Stimulated activated CD4-positive, alpha-beta T cell treated with anti-CD3 and anti-CD28 coated beads, TNF-alpha, amount 100 ng/mL, for 1 hour (primary cell): Measurements from ENCODE around the gene VIPR2.
"Not testable (repeated sequence)": the region's sequence is repeated elsewhere in the genome, so short reads cannot be mapped to it uniquely, and the experiment has no call there.

ENCODE experiments used
- DNase-seq, 3 donors: peaks; one replicate each; pipeline ENCODE4 v3.0.0-alpha.2; 2020; ENCODE audit warnings: low read depth in 3 of 3, low spot score in 1 of 3

VIPR2 gene

DNA sequence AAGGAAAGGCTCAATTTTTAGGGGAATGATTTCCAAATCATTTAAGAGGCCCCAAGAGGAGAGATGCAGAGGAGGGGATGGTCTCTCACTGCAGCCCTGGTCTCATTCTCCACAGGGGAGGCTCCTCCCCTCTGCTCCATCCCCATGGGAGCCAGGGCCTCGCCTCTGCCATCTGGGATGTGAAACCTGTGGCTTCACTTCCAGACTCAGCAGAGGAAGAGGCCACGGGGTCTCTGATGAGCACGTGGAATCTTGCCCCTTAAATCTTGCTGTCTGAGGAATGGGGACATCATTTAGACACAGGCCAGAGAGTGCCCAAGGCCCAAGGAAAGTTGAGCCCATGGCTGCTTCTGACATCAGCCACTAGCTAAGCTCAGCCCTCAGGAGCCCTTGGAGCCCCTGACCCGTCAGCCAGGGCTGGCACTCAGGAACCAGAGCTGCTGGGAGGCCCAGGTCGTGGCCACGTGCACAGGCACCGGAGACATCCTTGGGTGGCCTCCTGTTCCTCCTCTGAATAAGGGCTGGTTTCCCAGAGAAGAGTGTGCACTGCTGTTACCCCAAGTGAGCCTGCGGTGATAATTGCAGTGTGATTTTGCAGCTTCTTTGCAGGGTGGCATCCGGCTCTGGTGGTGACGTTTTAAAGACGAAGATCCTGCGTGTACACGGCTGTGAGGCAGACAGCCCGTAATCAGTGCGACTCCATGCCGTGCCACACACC is 50.5 kb downstream of the VIPR2 start:
- DNase-seq = no peak

DNA sequence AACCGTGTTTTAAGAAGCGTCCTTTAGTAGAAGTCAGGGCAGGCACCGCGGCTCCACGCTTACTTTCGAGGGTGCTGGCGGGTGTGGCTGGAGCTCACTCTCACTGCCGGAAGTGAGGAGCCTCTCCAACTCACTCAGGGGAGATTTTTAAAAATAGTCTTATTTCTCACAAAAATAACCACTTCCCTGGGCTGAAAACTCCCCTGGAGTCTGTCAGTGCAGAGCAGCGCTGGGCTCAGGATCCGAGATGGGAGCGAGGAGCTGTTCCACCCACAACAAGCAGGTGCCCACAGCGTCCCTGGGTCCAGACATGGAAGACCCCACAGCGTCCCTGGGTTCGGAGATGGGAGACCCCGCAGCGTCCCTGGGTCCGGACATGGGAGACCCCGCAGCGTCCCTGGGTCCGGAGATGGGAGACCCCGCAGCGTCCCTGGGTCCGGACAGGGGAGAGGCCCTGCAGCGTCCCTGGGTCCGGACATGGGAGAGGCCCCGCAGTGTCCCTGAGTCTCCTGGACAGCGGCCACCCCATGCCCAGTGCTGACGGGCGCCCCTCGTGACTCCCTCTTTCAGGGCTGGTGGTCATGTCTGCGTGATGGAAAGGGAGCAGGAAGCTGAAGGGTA is 51.2 kb downstream of the VIPR2 start:
- no peak for DNase-seq

DNA sequence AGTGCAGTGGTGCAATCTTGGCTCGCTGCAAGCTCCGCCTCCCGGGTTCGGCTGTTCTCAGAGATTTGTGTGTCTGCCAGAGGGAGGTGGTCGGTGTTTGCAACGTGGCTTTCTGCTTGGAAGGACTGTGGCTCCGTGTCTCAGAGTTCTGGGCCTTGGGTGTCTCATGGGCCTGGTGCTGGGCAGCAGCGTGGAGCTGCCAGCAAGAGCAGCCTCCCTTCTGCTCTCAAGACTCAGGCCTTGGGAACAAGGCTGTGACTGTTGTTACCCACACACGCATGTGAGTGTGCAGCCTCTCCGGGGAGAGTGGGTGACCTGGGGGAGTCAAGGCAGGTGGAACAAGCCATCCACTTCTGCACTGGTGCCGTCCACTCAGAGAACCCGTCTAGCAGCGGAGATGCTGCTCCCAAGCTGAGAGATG is 52.0 kb downstream of the VIPR2 start:
- no peak for DNase-seq

DNA sequence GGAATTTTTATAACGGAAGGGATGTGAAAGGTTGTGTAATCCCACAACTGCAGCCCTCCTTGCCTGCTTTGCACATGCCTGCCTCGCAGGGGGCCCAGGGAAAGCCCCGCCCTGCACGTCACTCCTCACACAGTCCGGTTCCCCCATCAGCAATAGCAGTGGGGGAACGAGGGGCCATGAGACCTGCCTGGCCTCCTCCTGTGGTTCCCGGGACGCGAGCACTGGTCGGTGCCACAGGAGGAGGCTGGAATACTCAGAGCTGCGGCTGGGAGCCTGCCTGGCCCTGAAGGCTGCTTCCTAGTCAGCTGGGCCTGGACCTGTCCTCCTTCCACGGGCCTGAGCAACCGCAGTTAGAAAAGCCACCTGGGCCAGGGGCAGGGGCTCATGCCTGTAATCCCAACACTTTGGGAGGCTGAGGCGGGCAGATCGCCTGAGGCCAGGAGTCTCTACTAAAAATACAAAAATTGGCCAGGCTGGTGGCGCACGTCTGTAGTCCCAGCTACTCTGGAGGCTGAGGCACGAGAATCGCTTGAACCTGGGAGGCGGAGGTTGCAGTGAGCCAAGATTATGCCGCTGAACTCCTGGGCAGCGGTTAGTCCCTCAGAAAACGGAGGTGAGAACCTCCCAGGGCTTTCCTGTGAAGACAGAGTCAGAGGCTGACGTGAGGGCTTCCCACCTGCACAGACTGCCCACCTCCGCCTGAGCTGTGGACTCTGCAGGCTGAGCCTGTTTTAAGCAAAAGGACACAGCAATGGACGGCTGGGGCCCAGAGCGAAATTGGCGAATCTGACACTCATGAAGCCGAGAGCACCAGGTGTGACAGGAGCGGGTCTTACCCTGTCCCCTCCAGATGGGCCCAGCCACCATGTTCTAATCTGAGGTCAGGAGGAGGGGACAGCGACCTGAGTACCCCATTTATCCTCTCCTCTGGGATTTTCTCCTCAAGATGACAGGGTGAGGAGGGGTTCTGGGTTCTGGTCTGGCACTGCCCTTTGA is 52.9 kb downstream of the VIPR2 start:
- DNase-seq = no peak

DNA sequence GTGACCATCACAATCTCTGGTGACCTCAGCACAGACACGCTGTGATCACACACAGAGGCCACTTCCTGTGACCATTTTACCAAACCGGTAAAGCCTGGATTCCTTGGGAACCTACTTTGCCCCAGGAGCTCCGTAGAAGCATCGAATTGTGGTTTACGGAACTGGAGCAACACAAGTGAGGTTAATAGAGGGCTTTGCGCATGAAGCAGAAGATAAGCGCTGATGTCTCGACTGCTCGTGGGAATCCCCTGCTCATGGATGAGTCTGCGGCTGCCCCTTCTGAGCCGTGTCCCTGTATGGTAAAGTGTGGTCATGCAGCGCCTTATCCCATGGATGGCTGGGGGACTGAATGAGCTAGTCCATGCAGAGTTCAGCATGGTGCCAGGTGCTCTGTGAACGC is 53.6 kb downstream of the VIPR2 start:
- no peak for DNase-seq

DNA sequence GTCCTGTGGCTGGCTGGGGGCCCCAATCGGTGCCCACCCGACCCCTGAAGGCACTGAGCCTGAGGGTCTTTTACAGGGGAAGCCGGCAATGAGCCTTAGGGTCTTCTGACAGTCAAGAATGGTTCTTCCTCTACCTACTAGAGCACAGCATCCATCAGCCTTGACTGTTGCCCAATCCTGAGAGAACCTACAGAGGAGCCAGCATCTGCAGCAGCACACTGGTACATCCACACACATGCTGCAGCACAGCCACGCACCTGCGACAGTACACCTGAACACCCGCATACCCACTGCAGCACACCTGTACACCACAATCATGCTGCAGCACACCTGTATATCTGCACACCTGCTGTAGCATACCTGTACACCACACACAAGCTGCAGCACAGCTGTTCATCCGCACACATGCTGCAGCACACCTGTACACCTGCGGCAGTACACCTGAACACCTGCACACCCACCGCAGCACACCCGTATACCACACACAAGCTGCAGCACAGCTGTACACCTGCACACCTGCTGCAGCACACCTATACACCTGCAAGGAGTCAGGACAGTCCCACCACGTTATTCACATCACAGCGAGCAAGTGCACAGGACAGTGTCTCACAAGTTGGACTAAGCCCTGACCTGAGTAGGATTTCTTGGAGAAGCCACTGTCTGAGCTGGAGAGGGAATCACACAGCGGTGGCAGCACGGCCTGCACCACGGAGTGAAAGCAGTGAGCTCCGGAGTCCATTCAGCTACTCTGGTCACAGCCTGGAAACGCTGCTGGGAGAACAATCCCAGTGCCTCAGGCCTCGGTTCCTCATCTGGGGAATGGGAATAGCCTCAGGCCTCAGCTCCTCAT is 56.4 kb downstream of the VIPR2 start:
- DNase-seq = no peak

DNA sequence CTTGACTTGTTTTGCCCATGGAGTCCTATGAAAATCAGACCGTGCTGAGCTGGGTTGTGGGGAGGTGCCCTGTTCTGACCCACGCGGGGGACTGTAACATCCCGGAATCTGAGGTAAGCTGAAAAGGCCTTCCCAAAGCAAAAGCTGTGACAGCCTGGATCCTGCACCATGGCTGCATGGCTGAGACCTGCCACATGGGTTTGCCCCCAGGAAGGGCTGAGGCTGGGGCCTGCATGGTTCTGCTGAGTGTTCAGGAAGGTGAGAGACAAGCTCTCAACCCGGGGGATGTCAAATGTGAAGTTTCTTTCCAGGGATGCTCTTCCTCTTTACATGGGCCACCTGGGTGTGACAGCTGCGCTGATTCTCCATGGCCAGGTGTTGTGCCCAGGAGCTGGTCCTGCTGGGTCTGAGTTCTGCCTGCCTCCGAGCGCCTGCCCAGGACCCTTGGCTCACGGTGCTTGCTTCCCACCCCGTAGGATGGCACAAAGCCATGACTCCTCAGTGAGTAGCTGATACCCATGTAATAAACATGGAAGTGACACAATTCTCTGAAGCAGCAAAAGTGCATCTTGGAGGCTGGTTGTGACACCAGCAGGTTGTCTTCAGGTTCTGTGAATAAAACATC is 58.3 kb downstream of the VIPR2 start:
- DNase-seq = no peak

DNA sequence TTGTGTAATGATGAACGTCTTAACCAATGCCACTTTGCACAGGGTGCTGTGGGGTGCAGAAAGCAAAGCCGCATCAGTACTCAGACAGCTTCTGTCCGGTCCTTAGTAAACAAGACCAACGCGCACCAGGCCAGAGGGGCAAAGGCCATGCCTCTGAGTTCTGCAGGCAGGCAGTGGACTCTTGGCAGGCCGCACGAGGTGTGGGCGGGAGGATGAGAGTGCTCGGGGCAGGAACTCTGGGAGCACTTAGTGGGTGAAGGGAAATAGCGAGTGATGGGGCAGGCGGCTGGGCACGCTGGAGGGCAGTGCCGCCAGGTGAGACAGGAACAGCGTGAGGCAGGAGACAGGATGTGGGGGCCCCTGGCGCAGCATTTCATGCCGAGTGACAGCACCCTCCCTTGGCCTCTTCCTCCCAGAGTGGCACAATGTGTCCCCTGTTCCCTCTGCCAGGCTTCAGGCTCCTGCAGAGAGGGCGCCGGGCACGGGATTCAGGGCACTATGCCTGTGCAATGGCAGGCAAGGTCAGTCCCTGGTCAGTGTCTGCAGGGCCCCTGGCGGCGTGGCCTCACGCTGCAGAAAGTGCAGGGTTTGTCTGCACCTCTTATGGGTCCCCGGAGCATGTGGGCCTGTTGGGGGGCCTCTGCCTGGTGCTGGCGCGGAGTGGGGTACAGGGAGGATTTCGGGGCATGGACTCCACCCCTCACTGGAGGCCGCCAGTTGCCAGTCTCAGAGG is 60.4 kb downstream of the VIPR2 start:
- DNase-seq = no peak

DNA sequence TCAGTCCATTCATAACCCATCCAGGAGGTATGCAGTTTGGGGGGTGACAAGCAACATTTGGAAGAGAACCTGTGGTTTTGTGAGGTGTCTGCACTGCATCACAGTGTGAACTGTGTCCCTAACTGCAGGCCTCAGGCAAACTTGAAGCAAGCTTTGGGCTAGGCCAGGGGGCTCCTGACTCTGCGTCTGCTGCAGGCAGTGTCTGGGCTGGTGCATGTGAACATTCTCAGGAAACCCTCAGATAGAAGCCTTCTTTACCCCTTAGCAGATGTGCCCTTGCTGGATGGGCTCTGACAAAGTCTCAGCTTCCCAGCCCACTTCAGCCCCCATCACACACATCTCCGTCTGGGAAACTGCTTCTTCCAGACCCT is 61.0 kb downstream of the VIPR2 start:
- no peak for DNase-seq

DNA sequence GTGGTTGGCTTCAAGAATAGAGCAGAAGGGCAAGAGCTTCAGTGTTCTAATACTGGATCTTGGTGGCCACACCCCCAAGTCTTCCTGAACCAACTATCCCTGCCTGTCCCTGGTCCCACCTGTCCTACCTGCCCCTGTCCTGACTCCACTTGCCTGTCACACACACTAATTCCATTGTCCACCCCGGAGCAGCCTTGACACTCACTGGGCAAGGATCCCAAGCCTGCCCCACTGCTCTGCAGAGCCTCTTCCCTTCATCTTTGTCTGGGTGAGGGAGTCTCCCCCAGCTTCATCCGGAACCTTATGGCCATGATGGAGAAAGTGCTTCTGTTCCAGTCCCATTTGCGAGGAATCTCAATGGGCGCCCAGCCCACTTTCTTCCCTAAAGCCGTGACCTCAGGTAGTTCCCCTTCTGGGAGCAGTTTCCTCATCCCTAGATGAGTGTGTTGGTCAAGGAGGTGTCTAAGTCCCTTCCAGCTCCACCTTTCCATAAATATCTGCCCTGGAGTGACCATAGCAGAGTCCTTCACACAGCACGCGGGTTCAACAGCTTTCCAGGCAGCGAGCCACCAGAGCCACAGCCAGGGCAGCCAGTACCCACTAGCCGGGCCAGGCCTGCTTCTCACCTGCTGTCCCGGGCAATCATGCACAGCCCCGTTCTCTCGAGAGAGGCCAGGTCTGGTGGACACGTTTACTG is 61.5 kb downstream of the VIPR2 start:
- no peak for DNase-seq

DNA sequence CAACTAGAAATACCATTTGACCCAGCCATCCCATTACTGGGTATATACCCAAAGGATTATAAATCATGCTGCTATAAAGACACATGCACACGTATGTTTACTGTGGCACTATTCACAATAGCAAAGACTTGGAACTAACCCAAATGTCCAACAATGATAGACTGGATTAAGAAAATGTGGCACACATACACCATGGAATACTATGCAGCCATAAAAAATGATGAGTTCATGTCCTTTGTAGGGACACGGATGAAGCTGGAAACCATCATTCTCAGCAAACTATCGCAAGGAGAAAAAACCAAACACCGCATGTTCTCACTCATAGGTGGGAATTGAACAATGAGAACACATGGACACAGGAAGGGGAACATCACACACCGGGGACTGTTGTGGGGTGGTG is 62.6 kb downstream of the VIPR2 start:
- not testable (repeated sequence) for DNase-seq

DNA sequence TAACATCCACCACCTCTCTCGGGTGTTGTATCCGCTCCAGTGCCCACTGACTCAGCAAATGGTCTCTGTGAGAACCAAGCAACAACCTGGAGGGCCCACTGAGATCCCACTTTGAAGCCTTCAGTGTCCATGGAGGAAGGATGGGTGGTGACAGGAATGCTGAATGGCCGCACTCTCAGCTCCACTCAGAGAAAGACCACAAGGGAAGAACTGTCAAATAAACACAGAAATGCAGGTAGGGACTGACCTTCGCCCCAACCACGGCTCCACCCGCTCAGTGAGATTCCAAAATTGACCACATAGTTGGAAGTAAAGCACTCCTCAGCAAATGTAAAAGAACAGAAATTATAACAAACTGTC is 65.8 kb downstream of the VIPR2 start:
- no peak for DNase-seq

DNA sequence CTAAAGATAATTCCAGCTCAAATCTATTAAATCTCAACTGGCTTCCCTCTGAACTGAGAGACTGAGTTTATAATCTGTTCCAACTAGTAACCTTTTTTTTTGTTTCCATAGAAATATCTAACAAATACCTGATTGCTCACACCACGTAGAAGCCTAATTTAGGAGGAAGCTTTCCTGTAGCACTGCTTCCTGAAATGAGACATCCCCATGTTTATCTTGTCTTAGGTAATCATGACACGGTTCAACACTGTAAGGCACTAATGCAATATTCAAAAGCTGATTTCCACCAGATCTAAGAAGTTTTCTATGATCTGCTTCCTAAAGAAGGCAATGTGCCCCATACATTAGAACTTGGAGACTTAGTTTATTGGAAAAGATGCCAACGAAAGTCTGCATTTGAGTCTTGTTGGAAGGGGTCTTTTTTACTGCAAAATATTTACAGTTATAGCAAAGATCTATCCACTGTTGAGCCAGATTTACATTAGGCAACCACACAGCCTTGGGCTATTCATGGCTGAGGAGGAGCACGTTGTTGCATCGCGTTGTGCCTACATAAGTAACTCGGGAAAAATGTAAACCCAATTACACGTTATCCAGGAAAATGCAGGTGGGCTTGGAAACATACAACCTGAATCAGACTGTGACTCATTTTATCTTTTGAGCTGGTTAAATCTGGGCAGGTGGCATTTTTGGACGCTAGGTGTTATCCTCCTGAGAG is 66.3 kb downstream of the VIPR2 start:
- no peak for DNase-seq

DNA sequence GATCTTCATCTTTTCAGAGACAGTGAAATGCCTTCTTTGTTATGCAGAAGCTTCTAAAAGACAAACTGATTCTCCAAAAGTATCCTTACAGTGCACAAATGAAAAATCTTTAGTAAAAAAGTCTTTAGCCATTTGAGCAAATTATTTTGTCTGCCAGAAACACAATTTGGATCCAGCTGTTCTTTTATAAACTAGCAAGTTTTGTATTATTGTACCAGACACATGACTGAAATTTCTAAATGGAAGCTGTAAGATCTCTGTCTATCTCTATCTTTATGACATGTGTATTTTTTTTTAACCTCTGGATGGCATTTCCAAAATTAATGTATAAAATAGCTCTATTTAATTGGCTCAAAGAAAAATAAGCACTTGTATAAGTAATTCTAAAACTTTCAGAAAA is 68.3 kb downstream of the VIPR2 start:
- DNase-seq = no peak

DNA sequence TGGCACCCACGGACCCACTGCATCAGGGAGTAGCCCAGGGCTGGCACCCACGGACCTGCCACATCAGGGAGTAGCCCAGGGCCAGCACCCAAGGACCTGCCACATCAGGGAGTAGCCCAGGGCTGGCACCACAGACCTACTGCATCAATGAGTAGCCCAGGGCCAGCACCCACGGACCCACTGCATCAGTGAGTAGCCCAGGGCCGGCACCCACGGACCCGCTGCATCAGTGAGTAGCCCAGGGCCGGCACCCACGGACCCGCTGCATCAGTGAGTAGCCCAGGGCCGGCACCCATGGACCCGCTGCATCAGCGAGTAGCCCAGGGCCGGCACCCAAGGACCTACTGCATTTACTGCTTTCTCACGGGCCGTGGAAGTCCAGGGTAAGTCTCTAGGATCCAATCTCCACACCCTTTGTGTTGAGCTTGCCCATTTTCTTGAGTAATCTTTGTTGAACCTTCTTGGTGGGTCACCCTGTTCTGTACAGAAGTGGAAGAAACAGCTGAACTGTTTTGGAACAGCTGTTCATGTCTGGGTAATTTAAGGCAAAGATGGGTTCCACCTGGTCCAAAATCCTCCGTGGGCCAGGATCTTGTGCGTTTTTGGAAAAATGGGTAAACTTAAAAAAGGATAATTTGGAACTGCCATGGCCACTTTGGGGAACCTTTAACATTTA is 69.0 kb downstream of the VIPR2 start:
- no peak for DNase-seq

DNA sequence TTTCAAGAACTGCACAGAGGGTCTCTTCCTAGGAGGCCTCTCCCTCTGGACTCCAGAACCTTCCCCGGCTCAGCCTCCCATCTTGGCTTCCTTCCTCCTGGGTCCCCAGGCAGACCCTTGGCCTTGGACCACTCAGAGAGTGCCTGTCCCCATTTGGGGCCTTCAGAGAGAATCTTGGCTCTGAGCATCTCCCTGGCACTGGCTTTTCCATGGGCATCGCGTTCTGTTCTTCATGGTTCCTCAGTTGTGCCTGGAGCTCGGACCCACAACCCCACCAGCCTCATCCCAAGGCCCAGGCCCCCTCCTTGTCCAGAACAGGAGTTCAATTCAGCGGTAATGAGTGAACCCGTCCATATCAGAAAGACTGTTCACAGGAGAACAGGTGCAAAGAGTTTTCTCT is 73.4 kb downstream of the VIPR2 start:
- no peak for DNase-seq

DNA sequence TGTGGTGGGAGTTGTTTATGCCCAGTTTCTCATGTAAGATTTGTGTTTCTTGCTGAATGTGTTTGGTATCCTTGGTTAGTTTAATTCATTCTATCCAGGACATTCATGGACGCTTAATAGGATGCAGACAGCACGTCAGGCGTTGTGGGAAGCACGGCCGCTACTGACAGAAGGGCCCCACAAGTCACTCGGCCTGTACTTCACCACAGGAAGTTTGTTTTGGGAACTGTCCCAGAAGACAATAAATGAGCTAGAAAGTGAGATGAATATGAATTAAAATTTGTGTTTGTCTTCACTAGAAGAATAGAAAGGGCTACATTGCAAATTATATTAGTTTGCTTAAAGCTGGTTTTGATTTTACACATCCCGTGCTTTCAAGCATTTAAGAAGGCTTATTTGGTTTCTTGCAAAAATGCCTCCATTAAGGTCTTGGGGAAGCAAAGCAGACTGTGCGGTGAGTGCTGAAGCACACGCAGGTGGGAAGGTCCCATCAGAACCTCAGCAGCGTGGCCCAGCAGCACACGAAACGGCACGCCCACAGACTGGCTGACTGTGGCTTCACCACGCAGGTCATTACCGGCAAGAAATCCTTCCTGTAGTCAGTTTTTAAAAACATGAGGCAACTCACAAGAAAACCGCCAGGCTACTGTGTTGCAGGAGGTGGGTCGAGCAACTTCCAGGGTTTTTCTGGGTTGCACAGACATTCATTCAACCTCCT is 74.1 kb downstream of the VIPR2 start:
- no peak for DNase-seq
